Endothelial cell of hepatic sinusoid (primary cell): ENCODE results near the gene UNC5C.

Experiments used
- in situ Hi-C: cut with HindIII; loops from 2 replicates; pipeline ENCODE4 v1.10.0; 2017; ENCODE audit warnings: low sequenced_read_pairs

UNC5C gene

GRCh38 chr4:95410387-95410977, 138.3 kb downstream of the UNC5C start:
- in situ Hi-C loops = no loop called here

DNA sequence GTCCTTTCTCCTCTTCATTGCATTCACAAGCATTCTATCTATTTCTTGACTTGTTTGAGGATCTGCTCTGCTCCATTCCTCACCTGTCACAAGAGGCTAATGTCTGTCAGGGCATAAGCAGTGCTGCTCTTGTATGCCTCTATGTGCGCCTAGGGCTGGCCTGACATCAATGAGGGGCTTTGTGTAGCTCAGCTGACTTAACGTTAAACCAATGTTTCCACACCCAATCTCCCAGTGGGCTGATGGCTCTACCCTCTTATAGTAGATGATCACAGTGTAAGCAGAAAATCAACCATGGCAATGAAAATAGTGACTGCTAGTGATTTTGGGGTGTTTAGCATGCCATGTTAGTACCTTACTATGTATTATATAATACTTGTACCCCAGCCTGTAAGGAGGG, 139.0 kb downstream of the UNC5C start:
- in situ Hi-C loops = no loop called here

DNA sequence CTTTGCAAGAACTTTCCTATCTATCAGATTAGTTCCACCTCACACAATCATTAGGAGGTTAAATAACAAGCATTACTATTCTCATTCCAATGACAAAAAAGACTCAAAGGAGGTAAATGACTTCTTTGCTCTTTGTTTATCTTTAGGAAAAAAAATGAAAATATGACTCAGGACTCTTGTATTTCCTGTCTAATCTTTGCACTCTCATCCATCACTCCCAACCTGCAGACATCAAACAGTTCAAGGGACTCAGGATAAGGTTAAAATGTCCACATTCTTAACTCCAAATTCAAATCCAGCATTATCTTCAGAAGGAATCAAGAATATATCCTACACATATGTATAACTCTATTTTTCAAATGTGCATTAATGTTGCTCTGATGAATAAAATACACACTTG, 139.6 kb downstream of the UNC5C start:
- in situ Hi-C loops = no loop called here

DNA sequence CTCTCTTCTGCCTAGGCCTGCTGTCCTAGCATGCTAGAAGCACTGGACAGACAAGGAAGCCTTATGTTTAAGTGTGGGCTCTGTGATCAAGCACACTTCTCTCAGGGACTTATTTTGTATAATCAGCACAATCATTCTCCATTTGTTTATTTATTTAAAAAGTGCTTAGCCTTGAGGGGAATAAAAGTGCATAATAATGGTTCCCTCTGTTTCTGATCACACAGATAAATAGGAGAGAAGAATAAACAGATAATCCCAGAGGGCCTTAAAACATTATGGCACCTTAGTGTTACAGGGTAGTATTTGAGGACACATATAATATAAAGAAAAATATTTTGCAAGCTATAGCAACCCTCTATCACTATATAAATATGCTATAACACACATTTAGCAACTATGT, 146.5 kb downstream of the UNC5C start:
- in situ Hi-C loops = no loop called here

- in situ Hi-C loops = no loop called here
Observed at GRCh38 chr4:95398217-95398616, 150.6 kb downstream of the UNC5C start.

- in situ Hi-C loops = no loop called here
Observed at GRCh38 chr4:95394752-95395306, 153.9 kb downstream of the UNC5C start.

DNA sequence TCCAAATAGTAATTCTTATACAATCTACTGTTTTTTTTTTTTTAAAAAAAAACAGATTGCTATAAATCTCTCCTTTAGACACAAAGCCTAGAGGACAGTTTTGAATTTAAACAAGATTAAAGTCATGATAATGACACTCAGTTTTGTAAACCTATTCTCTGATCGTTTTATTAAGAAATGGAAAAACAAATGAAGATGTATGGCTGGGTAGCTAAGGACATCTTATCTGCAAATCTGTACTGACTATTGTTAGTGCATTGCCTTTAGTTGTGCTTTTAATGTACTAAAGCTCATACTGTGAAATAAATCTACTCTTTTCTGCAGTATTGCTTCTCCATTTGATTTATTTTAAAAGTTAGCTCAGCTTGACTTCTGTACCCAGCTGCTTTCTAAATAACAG, 155.0 kb downstream of the UNC5C start:
- in situ Hi-C loops = no loop called here

DNA sequence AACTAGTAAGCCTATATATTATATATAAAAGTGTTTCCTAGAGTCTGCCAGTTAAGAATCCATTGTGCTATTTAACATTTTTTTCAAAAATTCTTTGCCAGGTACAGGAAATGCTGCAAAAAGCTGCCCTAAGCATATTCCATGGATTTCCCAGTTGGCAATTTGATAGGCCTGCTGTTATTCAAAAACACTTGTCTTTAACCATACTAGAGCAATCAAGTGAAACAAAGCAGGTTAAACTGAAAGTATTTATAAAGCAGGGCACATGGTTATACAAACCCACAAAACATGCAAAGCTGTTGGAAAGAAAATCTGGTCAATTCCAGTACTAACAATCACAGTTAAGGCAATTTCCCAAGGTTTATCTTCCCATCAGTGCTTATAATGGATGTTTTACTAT, 159.9 kb downstream of the UNC5C start:
- in situ Hi-C loops = no loop called here

DNA sequence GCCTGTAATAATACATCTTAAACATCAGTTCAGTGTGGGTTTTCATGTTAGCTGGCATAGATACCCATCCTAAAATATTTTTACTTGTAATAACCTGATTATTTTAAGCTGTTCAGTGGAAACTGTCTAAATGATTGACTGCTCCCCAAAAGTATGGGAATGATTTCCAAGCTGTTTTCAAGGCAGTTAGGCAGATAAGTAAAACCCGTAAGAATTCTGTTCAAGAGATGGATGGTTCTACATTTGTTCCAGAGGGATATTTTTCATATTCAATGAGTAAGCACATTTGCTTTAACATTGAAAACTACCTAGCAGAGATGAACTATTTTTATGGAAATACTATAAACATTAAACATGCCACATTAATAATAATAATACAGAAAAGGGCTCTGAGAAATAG, 161.1 kb downstream of the UNC5C start:
- in situ Hi-C loops = no loop called here

DNA sequence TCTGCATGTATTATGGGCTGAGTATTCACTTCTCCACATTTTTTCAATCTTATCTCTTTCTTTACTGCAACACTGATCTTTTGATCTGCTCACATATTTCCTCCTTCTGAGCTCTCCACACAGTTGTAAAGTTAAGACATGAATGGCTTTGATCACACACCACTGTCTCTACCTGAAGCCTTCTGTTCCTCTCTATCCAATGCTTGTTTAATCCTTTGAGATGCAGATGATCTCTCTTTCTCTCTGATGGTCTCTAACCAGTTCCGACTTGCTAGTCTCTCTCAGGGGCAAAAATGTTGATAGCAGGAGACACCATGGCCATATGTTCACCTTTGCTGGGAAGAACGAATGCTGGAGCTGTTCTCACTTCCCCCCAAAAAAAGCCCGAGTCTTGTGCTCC, 162.4 kb downstream of the UNC5C start:
- in situ Hi-C loops = no loop called here

DNA sequence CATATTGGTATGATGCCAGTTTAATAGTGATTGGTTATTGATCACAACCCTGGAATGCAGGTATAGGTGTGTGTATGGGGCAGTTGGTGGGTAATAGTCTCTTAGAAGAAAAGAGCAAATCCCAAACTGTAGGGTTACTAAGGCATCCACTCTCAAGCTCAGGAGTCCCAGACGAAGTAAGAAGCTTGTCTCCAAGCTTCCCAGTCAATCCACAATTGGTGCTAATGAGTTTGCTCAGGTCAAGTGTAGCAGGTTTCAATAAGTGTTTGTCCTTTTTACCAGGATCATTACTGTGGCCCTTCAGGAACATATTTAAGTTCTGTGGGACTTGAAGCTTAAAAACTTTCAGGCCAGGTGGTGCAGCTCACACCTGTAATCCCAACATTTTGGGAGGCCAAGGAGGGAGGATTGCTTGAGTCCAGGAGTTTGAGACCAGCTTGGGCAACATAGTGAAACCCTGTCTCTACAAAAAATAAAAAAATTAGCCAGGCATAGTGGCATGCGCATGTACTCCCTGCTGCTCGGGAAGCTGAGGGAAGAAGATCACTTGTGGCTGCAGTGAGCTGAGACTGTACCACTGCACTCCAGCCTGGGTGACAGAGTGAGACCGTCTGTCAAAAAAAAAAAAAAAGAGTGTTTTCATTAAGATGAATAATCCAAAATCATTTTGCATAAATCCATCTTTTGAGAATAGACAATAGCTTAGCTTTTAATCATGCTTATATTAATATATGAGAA, 166.8 kb downstream of the UNC5C start:
- in situ Hi-C loops = no loop called here

DNA sequence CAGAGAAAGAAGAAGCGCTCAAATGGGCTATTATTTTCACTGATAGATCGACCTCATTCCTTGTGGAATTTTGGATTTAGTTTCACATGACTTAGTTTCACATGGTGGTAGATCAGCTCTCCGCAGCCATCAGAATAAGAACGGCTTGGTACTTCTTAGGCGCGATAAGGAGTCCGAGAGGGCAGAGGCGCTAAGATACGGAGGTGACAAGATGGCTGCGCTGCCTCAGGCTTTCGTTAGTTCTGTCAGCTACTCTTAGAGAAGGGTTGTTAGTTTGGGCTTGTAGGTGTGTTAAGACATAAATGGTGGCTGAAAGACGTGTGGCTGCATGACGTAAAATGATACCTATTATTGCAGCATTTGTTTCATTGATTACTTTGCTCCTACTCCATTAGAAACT, 169.1 kb downstream of the UNC5C start:
- in situ Hi-C loops = no loop called here

- in situ Hi-C loops = no loop called here
Observed at GRCh38 chr4:95377366-95377900, 171.3 kb downstream of the UNC5C start.

- in situ Hi-C loops = no loop called here
Observed at GRCh38 chr4:95371476-95372224, 177.1 kb downstream of the UNC5C start.

DNA sequence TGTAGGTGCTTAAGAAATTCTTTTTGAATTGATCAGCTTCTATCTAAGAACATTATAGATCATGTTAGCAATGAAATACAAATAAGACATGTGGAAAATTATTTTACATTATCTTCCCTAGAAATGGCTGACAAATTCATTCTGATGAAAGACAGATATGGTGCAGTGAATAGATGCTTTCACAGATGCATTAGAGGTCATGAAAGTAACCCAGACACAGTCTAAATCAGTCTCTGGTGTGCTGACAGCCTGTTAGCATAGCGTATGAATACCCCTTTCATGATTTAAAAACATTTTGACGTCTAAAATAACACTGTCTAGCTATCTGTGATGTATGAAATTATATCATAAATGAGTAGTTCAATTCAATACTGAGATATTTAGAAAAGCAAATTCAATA, 180.9 kb downstream of the UNC5C start:
- in situ Hi-C loops = no loop called here

DNA sequence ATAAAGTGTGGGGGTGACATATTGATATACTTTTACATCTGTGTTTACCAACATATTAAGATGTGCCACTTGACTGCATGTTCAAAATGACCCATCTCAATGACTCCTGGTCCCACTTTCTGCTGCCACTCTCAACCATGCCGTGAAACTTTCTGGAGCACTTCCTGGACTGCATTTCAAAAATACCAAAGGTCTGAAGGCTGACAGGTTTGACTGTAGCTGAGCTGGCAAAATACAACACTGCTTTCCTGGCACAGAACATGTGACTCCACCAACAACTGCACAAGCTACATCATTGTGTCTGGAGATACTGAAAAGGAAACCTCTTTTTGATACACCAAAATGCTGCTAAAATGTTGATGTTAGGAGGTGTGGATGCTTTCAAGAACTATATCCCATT, 184.8 kb downstream of the UNC5C start:
- in situ Hi-C loops = no loop called here

DNA sequence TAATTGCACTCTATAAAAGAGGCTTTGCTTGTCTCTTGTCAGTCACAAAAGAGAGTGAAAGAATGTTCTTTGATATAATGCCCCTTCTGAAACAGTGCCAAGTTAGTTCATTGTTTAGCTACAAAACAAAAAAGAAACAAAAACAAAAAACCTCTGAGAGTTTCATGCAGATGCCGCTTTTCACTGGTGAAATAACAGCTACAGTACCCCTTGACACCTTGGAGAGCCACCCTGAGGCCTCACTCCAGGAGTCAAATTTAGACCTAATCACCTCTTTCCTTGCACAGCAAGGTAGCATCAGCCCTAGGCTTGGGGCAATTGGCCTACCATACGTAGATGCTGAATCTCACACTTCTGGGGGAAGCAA, 185.2 kb downstream of the UNC5C start:
- in situ Hi-C loops = no loop called here

DNA sequence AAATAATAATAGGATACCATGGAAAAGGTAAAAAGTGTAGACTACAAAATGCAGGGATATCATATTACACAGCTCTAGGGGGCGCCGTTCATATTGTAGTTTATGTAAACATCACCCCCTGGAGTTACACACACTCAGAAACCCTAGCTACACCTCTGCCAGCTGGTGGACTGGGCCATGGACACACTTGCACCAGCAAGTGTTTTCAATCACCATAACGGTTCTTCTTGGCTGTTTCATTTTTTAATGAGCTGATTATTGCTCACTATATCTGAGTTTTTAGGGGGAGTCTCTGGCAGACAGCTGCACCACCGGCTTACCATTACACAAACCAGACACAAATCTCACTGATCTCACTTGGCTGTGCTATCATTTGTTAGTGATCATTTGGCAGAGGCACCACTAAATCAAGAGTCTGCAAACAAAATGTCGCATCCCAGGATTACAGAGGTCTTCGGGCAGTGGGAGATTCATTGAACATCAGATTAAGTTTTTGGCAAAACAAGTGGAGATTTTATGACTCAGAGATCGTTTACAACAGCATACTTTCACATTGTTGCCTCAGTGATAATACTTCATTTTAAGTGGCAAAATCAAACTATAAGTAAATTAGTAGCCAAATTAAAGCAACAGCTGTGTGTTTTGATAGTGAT, 185.7 kb downstream of the UNC5C start:
- in situ Hi-C loops = no loop called here

DNA sequence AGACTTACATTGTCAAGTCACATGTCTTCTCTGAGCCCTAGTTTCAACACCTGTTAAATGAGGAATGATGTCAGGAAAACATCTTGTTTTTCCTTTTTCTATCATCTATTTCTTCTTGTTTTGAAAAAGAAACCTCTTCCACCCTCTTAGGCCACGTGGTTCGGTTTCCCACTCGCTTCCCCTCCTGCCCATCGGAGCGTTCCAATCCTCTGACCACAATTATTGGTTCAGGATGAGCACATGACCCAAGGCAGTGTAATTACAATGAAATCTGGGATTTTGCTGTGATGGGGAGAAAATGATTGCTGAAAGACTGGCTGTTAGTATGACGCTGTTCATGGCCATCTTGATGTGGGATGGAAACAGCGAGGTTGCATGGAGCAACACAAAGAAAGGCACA, 186.7 kb downstream of the UNC5C start:
- in situ Hi-C loops = no loop called here

- in situ Hi-C loops = no loop called here
Observed at GRCh38 chr4:95361696-95361965, 187.1 kb downstream of the UNC5C start.

DNA sequence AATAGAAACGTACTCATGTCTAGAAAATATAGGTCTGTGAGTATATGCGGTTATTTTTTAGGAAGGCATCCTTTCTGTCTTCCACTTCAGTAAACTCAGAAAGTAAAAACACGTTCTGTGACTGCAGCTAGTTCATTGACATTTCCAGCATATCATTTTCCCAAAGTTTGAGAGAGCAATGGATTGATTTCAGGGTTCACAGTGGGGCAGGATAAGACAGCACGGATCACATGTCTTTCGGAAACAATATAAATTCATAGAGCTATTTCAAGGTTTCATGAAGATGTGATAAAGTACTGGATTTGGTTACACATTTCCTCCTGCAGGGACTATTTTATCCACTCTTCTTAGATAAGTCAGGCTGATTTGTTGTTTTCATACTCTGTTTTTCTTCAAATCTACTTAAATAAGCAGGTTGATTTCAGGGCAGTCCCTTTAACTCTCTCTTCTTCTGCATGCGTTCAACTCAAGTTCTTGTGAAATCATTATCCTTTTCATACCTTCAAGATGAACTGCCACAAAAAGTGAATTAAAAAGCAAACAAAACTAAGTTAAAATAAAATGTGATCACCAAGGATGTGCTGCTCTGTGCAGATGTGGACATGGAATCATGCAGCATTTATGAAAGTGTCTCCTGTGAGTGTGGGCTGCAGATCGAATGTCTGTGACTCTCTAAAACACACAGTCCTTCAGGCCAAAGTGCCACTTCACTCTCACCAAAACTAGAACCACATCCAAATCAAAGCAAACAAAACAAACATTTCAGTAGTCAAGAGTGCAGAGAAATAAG, 187.7 kb downstream of the UNC5C start:
- in situ Hi-C loops = no loop called here
